ENCODE measurements around the gene FSTL4. TPM values are rescaled to one million over a fixed set of nuclear protein-coding genes. Genes with fewer than 3 reads are reported as not detected.

The FSTL4 gene
- total RNA-seq, 1 donor from 2014 or later, result 0.21 TPM

DNA sequence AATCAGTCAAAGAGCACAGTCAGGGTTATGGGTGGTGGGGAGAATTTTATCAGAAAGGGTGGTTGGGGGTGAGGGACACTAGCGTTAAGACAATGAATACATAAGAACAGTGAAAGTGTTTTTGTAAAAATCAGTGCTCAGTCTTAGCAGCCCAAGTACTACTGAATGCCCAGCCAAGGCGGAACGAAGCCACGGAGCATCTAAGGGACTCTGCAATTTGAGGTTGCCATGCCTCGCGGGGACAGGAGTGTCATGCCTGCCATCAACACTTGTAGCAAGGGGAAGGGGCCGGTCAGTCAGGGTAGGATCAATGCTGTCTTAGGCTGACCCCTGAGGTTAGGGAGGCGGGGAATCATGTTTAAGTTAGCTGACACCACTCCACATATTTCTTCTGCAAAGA, 13.3 kb downstream of the FSTL4 start:
- H3K4me1 Mint-ChIP-seq (ENCODE audit: unreplicated experiment), result peaks cover 38% of the 10 kb centered on the region
- no peak overlapping the region for H3K4me3 Mint-ChIP-seq (ENCODE audit: unreplicated experiment)
- no peak overlapping the region for H3K27ac Mint-ChIP-seq (ENCODE audit: unreplicated experiment)
- H3K27me3 Mint-ChIP-seq (ENCODE audit: unreplicated experiment), result peaks cover 6% of the 10 kb centered on the region
- no peaks in the 10 kb centered on the region for H3K36me3 Mint-ChIP-seq (ENCODE audit: low read depth, unreplicated experiment)
- TF ChIP-seq, protein P1, sequence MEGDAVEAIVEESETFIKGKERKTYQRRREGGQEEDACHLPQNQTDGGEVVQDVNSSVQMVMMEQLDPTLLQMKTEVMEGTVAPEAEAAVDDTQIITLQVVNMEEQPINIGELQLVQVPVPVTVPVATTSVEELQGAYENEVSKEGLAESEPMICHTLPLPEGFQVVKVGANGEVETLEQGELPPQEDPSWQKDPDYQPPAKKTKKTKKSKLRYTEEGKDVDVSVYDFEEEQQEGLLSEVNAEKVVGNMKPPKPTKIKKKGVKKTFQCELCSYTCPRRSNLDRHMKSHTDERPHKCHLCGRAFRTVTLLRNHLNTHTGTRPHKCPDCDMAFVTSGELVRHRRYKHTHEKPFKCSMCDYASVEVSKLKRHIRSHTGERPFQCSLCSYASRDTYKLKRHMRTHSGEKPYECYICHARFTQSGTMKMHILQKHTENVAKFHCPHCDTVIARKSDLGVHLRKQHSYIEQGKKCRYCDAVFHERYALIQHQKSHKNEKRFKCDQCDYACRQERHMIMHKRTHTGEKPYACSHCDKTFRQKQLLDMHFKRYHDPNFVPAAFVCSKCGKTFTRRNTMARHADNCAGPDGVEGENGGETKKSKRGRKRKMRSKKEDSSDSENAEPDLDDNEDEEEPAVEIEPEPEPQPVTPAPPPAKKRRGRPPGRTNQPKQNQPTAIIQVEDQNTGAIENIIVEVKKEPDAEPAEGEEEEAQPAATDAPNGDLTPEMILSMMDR (IDR thresholded peaks at IDR 0.05; ENCODE audit: unreplicated experiment), result no peak
- no peak for DNase-seq (ENCODE audit: low spot score)
- H3K9me3 Mint-ChIP-seq (ENCODE audit: unreplicated experiment), result no peaks in the 10 kb centered on the region

- peaks cover 12% of the 10 kb centered on the region for H3K4me1 Mint-ChIP-seq (ENCODE audit: unreplicated experiment)
Measured at GRCh38 chr5:133596049-133596448, 16.3 kb downstream of the FSTL4 start.

GRCh38 chr5:133595465-133595864, 16.9 kb downstream of the FSTL4 start:
- Mint-ChIP-seq H3K4me3 (ENCODE audit: unreplicated experiment) (no peak overlapping the region), H3K36me3 (ENCODE audit: low read depth, unreplicated experiment) (no peaks in the 10 kb centered on the region), H3K9me3 (ENCODE audit: unreplicated experiment) (no peaks in the 10 kb centered on the region), H3K4me1 (ENCODE audit: unreplicated experiment) (peaks cover 8% of the 10 kb centered on the region), H3K27ac (ENCODE audit: unreplicated experiment) (no peak overlapping the region), H3K27me3 (ENCODE audit: unreplicated experiment) (peaks cover 5% of the 10 kb centered on the region)
- DNase-seq (ENCODE audit: low spot score), result no peak
- TF ChIP-seq, protein P1 (IDR thresholded peaks at IDR 0.05; ENCODE audit: unreplicated experiment), result no peak

More at GRCh38 chr5:133596049-133596448, 16.3 kb downstream of the FSTL4 start:
- no peak overlapping the region for H3K27ac Mint-ChIP-seq (ENCODE audit: unreplicated experiment)
- TF ChIP-seq, protein P1 (IDR thresholded peaks at IDR 0.05; ENCODE audit: unreplicated experiment), result no peak
- H3K9me3 Mint-ChIP-seq (ENCODE audit: unreplicated experiment), result no peaks in the 10 kb centered on the region
- DNase-seq (ENCODE audit: low spot score), result no peak
- H3K4me3 Mint-ChIP-seq (ENCODE audit: unreplicated experiment), result no peak overlapping the region
- peaks cover 5% of the 10 kb centered on the region for H3K27me3 Mint-ChIP-seq (ENCODE audit: unreplicated experiment)
- no peaks in the 10 kb centered on the region for H3K36me3 Mint-ChIP-seq (ENCODE audit: low read depth, unreplicated experiment)

DNA sequence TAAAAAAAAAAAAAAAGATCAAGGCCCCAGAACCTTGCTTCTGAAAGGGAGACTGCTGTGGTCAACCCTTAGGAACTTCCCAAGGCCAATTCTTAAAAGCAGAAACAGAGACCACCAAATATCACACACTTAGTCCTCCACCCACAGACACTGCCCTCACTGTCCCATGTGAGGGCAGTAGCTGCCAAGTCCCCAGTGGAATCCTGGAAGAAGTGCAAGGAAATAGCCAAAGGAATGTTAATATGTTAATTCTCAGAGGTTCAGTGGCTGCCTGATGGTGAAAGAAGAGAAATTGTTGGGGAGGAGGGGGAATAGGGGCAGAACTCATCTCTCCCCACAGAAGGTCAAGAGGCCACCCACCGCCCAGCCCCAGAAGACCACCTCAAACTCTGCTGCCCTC, 23.1 kb downstream of the FSTL4 start:
- Mint-ChIP-seq H3K9me3 (ENCODE audit: unreplicated experiment) (no peaks in the 10 kb centered on the region), H3K4me1 (ENCODE audit: unreplicated experiment) (no peaks in the 10 kb centered on the region), H3K36me3 (ENCODE audit: low read depth, unreplicated experiment) (no peaks in the 10 kb centered on the region), H3K4me3 (ENCODE audit: unreplicated experiment) (no peak overlapping the region), H3K27me3 (ENCODE audit: unreplicated experiment) (peaks cover 2% of the 10 kb centered on the region), H3K27ac (ENCODE audit: unreplicated experiment) (no peak overlapping the region)
- DNase-seq (ENCODE audit: low spot score), result no peak
- TF ChIP-seq, protein P1 (IDR thresholded peaks at IDR 0.05; ENCODE audit: unreplicated experiment), result no peak

- Mint-ChIP-seq H3K27ac (ENCODE audit: unreplicated experiment) (no peak overlapping the region), H3K27me3 (ENCODE audit: unreplicated experiment) (peaks cover 1% of the 10 kb centered on the region), H3K4me3 (ENCODE audit: unreplicated experiment) (no peak overlapping the region), H3K9me3 (ENCODE audit: unreplicated experiment) (no peaks in the 10 kb centered on the region), H3K36me3 (ENCODE audit: low read depth, unreplicated experiment) (no peaks in the 10 kb centered on the region), H3K4me1 (ENCODE audit: unreplicated experiment) (no peaks in the 10 kb centered on the region)
- TF ChIP-seq, protein P1 (IDR thresholded peaks at IDR 0.05; ENCODE audit: unreplicated experiment), result no peak
- DNase-seq (ENCODE audit: low spot score), result no peak
Measured at GRCh38 chr5:133582971-133583370, 29.4 kb downstream of the FSTL4 start.
